GM18867 (cell line): ENCODE data around the gene CES4A.
"Not testable (repeated sequence)": the region's sequence is repeated elsewhere in the genome, so short reads cannot be mapped to it uniquely, and the experiment has no call there.

ENCODE experiments used
- ATAC-seq: cut with Tn5 transposase; IDR thresholded peaks from one replicate; pipeline ENCODE4 v1.9.1; 2021; ENCODE audit warnings: mild to moderate bottlenecking, moderate library complexity; ENCODE audit not compliant: unreplicated experiment

The CES4A gene

DNA sequence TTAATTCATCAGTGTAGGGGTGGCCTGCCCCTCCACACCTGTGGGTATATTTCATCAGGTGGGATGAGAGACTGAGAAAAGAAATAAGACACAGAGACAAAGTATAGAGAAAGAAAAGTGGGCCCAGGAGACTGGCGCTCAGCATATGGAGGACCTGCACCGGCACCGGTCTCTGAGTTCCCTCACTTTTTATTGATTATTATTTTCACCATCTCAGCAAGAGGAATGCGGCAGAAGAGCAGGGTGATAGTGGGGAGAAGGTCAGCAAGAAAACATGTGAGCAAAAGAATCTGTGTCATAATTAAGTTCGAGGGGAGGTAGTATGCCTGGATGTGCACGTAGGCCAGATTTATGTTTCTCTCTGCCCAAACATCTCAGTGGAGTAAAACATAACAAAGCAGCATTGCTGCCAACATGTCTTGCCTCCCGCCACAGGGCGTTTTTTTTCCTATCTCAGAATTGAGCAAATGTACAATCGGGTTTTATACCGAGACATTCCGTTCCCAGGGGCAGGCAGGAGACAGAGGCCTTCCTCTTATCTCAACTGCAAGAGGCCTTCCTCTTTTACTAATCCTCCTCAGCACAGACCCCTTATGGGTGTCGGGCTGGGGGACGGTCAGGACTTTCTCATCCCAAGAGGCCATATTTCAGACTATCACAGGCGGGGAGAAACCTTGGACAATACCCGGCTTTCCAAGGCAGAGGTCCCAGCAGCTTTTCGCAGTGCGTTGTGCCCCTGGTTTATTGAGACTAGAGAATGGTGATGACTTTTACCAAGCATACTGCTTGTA lies 32.8 kb upstream of the CES4A start:
- ATAC-seq = not testable (repeated sequence)

DNA sequence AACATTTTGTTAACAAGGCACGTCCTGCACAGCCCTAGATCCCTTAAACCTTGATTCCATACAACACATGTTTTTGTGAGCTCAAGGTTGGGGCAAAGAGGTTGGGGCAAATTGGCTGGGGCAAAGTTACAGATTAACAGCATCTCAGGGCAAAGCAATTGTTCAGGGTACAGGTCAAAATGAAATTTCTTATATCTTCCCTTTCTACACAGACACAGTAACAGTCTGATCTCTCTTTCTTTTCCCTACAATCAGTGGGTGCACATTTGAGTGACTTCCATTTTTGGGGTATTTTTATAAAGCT lies 32.3 kb upstream of the CES4A start:
- ATAC-seq = not testable (repeated sequence)

DNA sequence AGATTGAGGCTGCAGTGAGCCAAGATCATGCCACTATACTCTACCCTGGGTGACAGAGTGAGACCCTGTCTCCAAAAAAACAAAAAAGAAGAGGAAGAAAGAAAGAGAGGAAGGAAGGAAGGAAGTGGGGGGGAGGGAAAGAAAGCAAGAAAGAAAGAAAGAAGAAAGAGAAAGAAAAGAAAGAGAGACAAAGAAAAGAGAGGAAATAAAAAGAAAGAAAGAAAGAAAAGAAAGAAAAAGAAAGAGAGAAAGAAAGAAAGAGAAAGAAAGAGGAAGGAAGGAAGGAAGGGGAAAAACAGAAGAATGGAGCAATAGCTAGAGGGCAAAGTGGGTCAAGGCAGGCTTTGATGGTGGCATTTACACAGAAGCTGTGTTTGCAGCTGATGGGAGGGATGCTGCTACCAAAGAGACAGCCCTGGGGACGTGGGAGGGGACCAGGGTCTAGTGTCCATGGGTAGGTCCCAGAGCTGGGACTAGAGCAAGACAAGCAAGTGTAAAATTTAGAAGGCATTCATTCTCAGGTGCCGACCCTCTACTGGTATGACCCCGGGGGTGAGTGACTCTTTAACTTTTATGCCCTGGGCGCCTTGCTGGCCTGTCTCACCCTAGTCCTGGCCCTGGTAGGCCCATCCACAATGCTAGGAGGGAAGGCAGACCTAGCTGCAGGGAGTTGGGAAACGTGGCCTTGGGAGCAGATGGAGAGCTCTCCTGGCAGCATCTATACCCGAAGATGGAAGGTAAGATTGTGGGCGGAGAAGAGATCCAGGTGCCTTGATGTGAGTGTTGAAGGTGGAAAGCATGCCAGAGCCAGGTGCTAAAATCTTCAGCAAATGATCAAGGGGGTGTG lies 29.3 kb upstream of the CES4A start:
- no peak for ATAC-seq

DNA sequence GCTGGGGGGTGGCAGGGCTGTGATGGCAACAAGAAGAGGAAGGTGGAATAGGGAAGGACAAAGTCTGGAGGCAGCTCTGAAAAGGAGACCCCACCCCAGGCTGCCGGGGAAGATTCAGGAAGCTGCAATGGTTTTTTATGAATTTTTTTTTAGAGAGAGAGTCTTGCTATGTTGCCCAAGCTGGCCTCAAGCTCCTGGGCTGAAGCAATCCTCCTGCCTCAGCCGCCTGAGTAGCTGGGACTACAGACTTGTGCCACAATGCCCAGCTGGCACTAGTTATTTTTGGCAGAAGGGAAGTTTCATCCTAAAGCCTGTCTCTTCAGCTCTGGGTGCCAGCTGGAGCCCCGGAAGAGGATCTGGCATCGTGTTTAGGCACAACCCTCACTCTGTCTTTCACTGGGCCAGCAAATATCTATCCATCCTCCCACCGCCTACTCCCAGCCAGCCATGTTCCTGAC lies 28.7 kb upstream of the CES4A start:
- ATAC-seq = no peak

DNA sequence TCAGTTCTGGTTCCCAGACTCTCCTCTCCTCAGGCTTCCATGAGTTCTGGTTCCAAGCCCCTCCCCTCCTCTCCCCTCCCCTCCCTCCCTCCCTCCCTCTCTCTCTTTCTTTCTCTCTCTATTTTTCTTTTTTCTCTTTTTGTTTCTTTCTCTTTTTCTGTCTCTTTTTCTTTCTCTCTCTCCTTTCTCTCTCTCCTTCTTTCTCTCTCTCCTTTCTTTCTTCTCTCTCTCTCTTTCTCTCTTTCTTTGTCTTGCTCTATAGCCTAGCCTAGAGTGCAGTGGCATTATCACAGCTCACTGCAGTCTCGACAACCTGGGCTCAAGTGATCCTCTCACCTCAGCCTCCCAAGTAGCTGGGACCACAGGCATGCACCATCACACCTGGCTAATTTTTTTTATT lies 28.1 kb upstream of the CES4A start:
- no peak for ATAC-seq

DNA sequence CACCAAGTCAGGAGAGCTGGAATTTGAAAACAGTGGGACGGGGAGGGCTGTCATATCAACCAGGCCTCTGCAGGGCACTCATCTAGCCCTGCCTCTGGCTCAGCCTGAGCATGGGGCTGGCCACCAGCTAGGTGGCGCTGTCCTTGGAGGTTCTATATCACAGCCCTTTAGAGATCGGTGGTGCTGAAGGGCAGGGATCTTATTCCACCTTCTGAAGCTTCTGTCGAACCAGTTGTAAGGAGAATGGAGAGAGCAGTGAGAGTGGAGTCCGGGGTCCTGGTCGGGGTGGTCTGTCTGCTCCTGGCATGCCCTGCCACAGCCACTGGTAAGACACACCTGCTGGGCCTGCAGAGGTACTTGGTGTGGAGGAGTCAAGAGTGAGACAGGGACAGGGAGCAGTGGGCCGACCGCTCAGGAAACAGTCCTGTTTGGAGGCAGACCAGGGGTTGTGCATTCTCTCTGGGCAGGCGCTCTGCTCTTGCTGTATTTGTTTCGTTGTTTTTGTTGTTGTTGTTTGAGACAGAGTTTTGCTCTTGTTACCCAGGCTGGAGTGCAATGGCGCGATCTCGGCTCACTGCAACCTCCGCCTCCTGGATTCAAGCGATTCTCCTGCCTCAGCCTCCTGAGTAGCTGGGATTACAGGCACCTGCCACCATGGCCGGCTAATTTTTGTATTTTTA lies 27.2 kb upstream of the CES4A start, which contains the start of gene CES3:
Gene CES3 (plus strand): TSS at position 202 of the 680 bp plus-strand sequence. CDS start 42 bp downstream, at position 244.
- peak; percentile 85 for ATAC-seq

DNA sequence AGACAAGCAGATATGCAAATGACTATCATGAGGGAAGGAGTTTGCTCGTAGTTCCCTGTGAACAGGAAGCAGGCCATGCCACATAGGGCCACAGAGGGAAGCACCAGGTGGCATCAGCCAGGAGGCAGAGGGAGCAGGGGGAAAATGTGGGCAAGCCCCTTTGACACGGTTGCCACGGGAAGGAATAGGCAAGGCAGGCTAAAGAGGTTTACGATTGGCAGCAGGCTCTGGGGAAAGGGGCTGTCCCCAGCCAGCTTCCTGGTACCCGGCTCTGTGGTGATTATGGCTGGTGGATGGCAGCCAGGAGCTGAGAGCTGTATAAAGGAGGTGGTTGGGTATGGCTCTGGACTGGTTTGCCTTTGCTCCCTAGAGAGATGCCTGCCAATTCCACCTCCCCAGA lies 26.5 kb upstream of the CES4A start:
- ATAC-seq = no peak

DNA sequence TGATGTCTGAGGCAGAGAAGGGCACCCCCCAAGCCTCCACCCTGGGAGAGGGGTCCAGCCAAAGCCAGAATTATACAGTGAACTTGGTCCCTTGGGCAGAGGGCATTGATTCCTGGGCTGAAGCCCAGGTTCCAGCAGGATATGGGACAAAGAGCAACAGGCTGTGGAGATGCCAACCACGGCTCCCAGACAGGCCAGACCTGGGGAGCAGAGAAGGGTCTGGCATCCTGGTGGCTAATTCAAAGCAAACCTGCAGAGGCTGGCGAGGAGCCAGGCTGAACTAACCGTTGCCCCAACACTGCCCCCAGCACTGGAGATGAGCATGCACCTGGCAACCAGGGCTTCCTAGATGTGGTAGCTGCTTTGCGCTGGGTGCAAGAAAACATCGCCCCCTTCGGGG lies 24.3 kb upstream of the CES4A start:
- no peak for ATAC-seq

DNA sequence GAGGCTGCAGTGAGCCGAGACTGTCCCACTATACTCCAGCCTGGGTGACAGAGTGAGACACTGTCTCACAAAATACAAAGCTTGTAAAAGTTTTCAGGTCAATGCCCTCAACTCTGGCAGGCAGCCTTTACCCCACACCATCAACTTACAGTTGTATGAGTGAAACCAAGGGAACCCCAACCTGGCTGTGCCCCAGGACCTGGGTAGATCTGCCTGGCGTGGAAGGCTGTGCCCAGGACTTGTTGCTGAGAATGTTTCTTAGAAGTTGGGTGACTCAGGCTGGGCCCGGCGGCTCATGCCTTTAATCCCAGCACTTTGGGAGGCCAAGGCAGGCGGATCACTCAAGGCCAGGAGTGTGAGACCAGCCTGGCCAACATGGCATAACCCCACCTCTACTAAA lies 19.5 kb upstream of the CES4A start:
- ATAC-seq = no peak

DNA sequence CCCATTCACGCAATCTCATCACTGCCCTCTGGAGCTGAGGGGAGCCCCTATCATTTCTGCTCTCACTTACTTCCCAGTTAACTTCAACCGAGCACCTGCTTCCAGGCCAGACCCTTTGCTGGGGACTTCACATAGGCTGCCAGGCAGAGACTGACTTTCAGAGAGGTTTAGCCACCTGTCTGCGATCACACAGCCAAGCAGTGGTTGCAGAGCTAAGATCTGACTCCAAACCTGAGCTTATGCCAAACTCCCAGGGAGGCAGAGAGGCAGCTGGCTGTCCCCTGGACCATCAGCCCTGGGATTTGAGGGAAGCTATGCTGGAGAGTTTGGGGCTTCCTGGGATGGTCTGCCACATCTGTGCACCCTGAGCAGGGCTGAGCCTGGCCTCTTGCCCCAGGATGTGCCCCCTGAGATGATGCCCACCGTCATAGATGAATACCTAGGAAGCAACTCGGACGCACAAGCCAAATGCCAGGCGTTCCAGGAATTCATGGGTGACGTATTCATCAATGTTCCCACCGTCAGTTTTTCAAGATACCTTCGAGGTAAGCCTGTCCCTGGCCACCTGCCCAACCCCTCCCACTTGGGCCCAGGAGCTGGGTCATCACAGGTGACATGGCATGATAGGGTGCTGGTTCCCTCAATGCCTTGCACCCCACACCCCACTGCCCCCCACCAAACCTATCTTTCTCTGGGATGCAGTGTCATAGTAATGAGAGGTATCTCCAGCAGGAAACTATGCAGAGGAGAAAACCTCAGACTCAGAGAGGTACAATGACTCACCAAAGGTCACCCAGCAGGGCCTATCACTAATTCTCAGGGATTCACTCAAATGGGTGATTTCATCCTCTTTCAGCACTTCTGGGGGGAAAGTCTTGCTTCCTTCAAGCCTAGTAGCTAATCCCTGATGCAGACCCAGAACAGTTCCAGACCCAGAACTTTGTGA lies 17.3 kb upstream of the CES4A start:
- no peak for ATAC-seq

DNA sequence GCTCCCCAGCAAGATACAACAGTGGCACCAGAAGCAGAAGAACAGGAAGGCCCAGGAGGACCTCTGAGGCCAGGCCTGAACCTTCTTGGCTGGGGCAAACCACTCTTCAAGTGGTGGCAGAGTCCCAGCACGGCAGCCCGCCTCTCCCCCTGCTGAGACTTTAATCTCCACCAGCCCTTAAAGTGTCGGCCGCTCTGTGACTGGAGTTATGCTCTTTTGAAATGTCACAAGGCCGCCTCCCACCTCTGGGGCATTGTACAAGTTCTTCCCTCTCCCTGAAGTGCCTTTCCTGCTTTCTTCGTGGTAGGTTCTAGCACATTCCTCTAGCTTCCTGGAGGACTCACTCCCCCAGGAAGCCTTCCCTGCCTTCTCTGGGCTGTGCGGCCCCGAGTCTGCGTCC lies 15.4 kb upstream of the CES4A start:
- ATAC-seq = no peak

DNA sequence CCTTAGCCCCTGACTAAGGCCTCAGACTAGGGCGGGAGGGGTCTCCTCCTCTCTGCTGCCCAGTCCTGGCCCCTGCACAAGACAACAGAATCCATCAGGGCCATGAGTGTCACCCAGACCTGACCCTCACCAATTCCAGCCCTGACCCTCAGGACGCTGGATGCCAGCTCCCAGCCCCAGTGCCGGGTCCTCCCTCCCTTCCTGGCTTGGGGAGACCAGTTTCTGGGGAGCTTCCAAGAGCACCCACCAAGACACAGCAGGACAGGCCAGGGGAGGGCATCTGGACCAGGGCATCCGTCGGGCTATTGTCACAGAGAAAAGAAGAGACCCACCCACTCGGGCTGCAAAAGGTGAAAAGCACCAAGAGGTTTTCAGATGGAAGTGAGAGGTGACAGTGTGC lies 14.7 kb upstream of the CES4A start:
- no peak for ATAC-seq

DNA sequence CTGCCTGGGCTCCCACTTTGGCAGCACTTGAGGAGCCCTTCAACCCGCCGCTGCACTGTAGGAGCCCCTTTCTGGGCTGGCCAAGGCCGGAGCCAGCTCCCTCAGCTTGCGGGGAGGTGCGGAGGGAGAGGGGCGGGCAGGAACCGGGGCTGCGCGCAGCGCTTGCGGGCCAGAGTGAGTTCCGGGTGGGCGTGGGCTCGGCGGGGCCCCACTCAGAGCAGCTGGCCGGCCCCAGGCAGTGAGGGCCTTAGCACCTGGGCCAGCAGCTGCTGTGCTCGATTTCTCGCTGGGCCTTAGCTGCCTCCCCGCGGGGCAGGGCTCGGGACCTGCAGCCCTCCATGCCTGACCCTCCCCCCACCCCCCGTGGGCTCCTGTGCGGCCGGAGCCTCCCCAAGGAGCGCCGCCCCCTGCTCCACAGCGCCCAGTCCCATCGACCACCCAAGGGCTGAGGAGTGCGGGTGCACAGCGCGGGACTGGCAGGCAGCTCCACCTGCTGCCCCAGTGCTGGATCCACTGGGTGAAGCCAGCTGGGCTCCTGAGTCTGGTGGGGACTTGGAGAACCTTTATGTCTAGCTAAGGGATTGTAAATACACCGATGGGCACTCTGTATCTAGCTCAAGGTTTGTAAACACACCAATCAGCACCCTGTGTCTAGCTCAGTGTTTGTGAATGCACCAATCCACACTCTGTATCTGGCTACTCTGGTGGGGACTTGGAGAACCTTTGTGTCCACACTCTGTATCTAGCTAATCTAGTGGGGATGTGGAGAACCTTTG lies 14.0 kb upstream of the CES4A start:
- not testable (repeated sequence) for ATAC-seq

DNA sequence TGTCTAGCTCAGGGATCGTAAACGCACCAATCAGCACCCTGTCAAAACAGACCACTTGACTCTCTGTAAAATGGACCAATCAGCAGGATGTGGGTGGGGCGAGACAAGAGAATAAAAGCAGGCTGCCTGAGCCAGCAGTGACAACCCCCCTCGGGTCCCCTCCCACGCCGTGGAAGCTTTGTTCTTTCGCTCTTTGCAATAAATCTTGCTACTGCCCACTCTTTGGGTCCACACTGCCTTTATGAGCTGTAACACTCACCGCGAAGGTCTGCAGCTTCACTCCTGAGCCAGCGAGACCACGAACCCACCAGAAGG lies 13.5 kb upstream of the CES4A start:
- ATAC-seq = not testable (repeated sequence)

DNA sequence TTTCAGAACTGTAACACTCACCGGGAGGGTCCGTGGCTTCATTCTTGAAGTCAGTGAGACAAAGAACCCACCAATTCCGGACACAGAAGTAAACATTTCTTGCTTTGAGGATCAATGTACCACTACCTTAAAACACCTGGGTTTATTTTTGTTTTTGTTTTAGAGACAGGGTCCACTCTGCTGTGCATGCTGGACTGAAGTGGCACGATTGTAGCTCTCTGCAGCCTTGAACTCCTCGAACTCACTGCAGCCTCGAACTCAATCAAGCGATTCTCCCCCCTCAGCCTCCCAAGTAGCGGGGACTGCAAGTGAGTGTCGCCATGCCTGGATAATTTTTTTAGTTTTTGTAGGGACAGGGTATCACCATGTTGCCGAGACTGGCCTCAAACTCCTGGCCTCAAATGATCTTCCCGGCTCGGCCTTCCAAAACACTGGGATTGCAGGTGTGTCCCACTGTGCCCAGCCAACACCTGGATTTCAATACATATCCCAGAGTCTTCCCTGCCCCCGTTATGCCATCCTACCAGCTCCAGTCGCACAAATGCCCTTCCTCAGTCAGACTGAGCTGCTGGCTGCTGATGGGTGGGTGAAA lies 13.0 kb upstream of the CES4A start:
- ATAC-seq = no peak

DNA sequence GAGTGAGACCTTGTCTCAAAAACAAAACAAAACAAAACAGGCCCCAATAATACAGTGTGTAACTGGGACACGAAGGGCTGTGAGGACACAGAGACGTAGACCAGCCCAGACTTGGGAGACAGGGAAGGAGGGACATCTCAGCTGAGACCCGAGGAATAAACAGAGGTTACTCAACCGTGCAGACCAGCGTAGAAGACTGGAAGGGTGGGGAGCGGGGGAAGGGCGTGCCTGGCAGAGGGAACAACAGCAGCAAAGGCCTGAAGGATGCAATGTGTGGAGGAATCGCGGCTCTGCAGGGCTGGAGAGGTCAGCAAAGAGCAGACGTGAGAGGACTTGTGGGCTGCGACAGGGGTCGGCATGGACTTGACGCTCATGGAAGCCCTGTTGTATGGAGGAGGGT lies 11.6 kb upstream of the CES4A start:
- no peak for ATAC-seq

DNA sequence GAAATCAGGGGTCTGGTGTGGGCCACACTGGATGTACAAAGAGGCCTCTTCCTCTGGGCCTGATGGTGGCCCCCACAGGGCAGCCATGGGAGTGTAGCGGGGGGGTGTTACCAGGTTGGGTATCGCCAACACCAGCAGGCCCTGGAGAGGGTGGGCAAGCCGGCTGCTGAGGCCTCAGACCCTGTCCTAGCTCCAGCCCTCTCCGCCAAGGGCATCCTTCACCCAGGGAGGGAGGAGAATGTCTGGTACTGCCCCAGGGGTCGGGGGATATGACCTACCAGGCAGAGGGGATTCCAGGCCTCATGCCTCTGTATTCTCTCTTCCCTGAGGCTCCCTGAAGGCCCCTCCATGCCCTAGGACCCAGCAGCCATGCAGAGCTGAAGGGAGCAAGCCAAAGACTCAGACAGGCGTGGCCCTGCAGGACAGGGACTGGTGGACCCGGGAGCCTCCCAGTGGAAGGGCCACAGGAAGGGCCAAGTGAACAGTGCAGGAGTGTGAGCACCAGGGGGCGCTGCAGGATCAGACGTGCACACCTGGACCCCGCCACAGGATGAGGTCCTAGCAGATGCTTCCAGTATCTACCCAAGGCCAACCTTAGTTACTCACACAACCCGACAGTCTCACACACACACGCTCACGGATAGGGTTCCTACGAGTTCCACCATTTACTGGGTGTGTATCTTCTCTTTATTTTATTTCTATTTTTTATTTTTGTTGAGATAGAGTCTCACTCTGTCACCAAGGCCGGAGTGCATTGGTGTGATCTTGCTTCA lies 10.9 kb upstream of the CES4A start:
- ATAC-seq = peak; percentile 80

DNA sequence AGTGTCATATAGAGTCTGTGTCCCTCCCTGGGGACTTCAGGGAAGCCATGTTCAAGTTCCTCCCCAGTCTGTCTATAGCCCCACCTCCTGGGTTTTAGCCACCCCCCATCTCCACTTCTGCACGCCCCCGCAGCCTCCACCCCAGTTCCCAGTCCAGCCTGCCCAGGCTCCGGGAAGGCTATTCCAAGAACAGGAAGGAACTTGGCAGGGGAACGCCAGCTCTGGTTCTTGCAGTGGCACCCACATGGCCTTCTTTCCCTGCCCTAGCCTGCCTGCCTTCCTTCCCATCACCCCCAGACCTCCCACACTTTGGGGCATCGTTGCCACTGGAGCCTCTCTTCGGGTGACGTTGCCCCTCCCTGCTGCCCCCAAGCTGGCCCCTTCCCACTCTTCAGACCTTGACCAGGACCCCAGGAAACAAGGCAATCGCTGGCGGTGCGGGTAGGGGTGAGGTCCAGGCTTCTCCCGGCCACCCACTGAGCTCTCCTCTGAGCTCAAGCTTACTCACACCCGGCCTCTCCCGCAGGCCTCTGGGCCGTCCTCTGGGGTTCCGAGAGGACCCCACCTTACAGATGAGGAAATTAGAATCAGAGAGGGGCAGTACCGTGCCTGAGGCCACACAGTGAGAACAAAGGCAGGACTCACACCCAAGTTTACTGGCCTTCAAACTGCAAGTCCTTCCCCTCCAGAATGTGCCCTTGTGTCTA lies 9.2 kb upstream of the CES4A start:
- no peak for ATAC-seq
